ENCODE measurements around the gene VPREB3. TPM values are rescaled to one million over a fixed set of nuclear protein-coding genes. Genes with fewer than 3 reads are reported as not detected.

VPREB3 gene
- total RNA-seq, result not detected in 2 replicates

GRCh38 chr22:23754220-23754919 lies at the start of gene VPREB3:
Gene VPREB3 (minus strand): TSS chr22:23754425. CDS start chr22:23754363, 62 bp downstream.

GRCh38 chr22:23786752-23787599 lies 32.8 kb upstream of the VPREB3 start, which contains the start of gene SMARCB1:
Gene SMARCB1 (plus strand): TSS chr22:23786966. CDS start chr22:23787170, 204 bp downstream.

GRCh38 chr22:23772649-23773473 lies 18.6 kb upstream of the VPREB3 start, which contains the start of gene MMP11:
Gene MMP11 (plus strand): TSS chr22:23772849. CDS start chr22:23772871, 22 bp downstream.

GRCh38 chr22:23767673-23768548 lies 13.7 kb upstream of the VPREB3 start, which contains the start of gene CHCHD10:
Gene CHCHD10 (minus strand): TSS chr22:23767972. CDS start chr22:23767874, 98 bp downstream.

GRCh38 chr22:23762842-23763578 lies 8.8 kb upstream of the VPREB3 start, which contains the start of gene C22orf15:
Gene C22orf15 (plus strand): TSS chr22:23762990. CDS start chr22:23763307, 317 bp downstream.

GRCh38 chr22:23750714-23751440 lies 3.3 kb downstream of the VPREB3 start, which contains the start of gene ZNF70:
Gene ZNF70 (minus strand): TSS chr22:23751112. CDS start chr22:23745140, 5,972 bp downstream.

Other genes starting within 250 kb of the VPREB3 start
- gene IGLL1, start 174.1 kb downstream of the VPREB3 start, total RNA-seq, result not detected in 2 replicates
- 0.17 TPM in 1 of 2 replicates, not detected in the other for gene DRICH1, start 122.1 kb downstream of the VPREB3 start, total RNA-seq
- gene RGL4, start 63.4 kb downstream of the VPREB3 start, total RNA-seq, result under 0.01 TPM in 1 of 2 replicates, not detected in the other
- 1.6 and 2.0 TPM in 2 replicates for gene ZNF70, start 3.3 kb downstream of the VPREB3 start, total RNA-seq
- gene C22orf15, start 8.6 kb upstream of the VPREB3 start, total RNA-seq, result 0.43 and 1.9 TPM in 2 replicates
- gene CHCHD10, start 13.5 kb upstream of the VPREB3 start, total RNA-seq, result 1.0 and 2.2 TPM in 2 replicates
- 5.0 and 12.5 TPM in 2 replicates for gene MMP11, start 18.4 kb upstream of the VPREB3 start, total RNA-seq
- gene SMARCB1, start 32.5 kb upstream of the VPREB3 start, total RNA-seq, result 12.5 and 17.7 TPM in 2 replicates
- gene DERL3, start 84.6 kb upstream of the VPREB3 start, total RNA-seq, result 0.16 and 0.43 TPM in 2 replicates
- 9.6 and 10.3 TPM in 2 replicates for gene SLC2A11, start 103.5 kb upstream of the VPREB3 start, total RNA-seq
- gene MIF, start 140.0 kb upstream of the VPREB3 start, total RNA-seq, result 253 and 433 TPM in 2 replicates
- gene GSTT2B, start 206.8 kb upstream of the VPREB3 start, total RNA-seq, result 1.4 and 3.2 TPM in 2 replicates
- gene DDTL, start 212.5 kb upstream of the VPREB3 start, total RNA-seq, result 2.7 and 4.1 TPM in 2 replicates
- gene DDT, start 220.0 kb upstream of the VPREB3 start, total RNA-seq, result 115 and 116 TPM in 2 replicates
- 0.34 TPM in 1 of 2 replicates, not detected in the other for gene GSTT2, start 225.7 kb upstream of the VPREB3 start, total RNA-seq

All from bronchial smooth muscle cell (primary cell).